ENCODE measurements around the gene METTL8. TPM values are rescaled to one million over a fixed set of nuclear protein-coding genes. Genes with fewer than 3 reads are reported as not detected.
A peak's percentile ranks its signal among the peaks of the same experiment; 100 is the strongest.

The METTL8 gene
- total and polyA plus RNA-seq, 2 of the 13 experiments (the other 11 are each of a cell fraction or from before 2014, with no cell fraction given): 18.6 to 68.2 TPM

DNA sequence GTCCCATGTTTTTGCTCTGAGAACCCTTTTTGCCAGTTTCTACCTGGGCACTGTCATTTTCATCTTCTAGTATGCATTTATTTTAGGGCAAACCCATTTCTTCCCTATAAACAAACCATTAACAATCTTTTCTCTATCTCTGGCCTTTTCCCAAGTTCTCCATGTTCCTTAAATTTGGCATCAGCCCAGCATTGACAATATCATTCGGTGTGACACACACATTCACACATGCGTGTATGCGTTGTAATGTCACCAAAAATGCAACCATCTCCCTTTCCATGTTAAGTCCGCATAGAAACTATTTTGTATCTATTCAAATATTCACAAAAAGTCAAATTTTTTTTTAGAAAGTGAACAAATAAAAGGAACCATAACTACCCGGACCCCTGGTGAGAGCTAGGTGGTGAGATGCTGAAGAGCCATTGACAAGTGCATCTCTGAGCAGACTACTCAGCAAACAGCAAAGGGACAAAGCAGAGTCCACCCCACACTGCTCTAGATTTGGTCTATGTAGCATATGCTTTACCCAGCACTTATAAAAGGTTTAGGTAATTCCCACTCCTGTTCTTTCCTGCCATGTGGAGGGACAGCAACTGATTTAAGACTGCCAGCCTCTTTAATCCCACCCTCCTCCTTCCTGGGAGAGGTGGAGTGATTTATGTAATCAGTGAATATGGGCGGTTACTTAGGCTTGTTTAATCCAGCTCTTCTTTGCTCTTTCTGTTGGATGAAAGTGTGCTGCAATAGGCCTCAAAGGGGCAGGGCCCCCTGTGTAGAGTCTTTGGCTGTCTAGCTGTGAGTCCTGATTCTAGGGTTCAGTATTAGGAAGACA lies 124.1 kb downstream of the METTL8 start (continued):
- TF ChIP-seq PATZ1 (CRISPR knock-in tag; IDR thresholded peaks at IDR 0.05) (no peak), HNF4G (IDR thresholded peaks at IDR 0.05; ENCODE audit: borderline replicate concordance, low read depth, low read length) (no peak), HNF4G (CRISPR knock-in tag; IDR thresholded peaks at IDR 0.05; ENCODE audit: borderline replicate concordance, low read depth) (no peak), CCAR2 (optimal IDR thresholded peaks at IDR 0.05; ENCODE audit: low read depth, low read length) (no peak), SCMH1 (CRISPR knock-in tag; IDR thresholded peaks at IDR 0.05; ENCODE audit: borderline replicate concordance) (no peak), SRF (IDR thresholded peaks at IDR 0.05; ENCODE audit: low read depth, low read length) (no peak), ZNF224 (CRISPR knock-in tag; IDR thresholded peaks at IDR 0.05) (no peak), ZNF331 (CRISPR knock-in tag; IDR thresholded peaks at IDR 0.05) (no peak), RCOR2 (CRISPR knock-in tag; IDR thresholded peaks at IDR 0.05) (no peak), PHF8 (CRISPR knock-in tag; IDR thresholded peaks at IDR 0.05) (no peak)

- POLR2A ChIA-PET: no interaction called here
- BruUV-seq (replicated peaks): no TSS peak
- no peak for FAIRE-seq
- no peak for TF ChIP-seq ZNF709 (CRISPR knock-in tag; IDR thresholded peaks at IDR 0.05)
- TF ChIP-seq POGZ (CRISPR knock-in tag; IDR thresholded peaks at IDR 0.05): peak; percentile 67
- TF ChIP-seq MIER3 (CRISPR knock-in tag; IDR thresholded peaks at IDR 0.05; ENCODE audit: borderline replicate concordance): no peak
- TF ChIP-seq ZNF235 (CRISPR knock-in tag; IDR thresholded peaks at IDR 0.05; ENCODE audit: borderline replicate concordance): no peak
- no peak for TF ChIP-seq FOXK2 (IDR thresholded peaks at IDR 0.05)
- no peak for TF ChIP-seq EEA1 (CRISPR knock-in tag; IDR thresholded peaks at IDR 0.05; ENCODE audit: borderline replicate concordance)
- no peak for TF ChIP-seq SRSF1 (optimal IDR thresholded peaks at IDR 0.05; ENCODE audit: low read depth, low read length)
- TF ChIP-seq KDM3A (CRISPR knock-in tag; IDR thresholded peaks at IDR 0.05; ENCODE audit: low read depth): no peak
- no peak for TF ChIP-seq WIZ (CRISPR knock-in tag; IDR thresholded peaks at IDR 0.05)
- no peak for TF ChIP-seq ZNF124 (CRISPR knock-in tag; IDR thresholded peaks at IDR 0.05)
Measured at GRCh38 chr2:171308280-171309054, 125.3 kb downstream of the METTL8 start.

More at GRCh38 chr2:171308280-171309054, 125.3 kb downstream of the METTL8 start:
- ATAC-seq: peak; percentile 48
- no peak overlapping the region for H2AFZ ChIP-seq (ENCODE audit: low read length)
- peak; percentile 31 for DNase-seq (ENCODE audit: low spot score)
- CTCF ChIA-PET (ENCODE audit: low intra/inter-chr PET ratio, low total read pairs): no interaction called here
- H3K36me3 ChIP-seq (replicated peaks in 1 of 2; ENCODE audit: control insufficient read depth in 1 of 2, insufficient read depth in 2 of 2, low read length in 2 of 2): no peaks in the 10 kb centered on the region
- no peaks in the 10 kb centered on the region; the same call in 1 of the 2 replicates for H4K20me1 ChIP-seq (ENCODE audit: insufficient read depth, low read length)
- 72% methylated on average over 6 of the region's 6 CpGs for WGBS (ENCODE audit: low lambda C conversion rate)
- H3K4me1 ChIP-seq (ENCODE audit: insufficient read depth, low read length): peaks cover 26% of the 10 kb centered on the region
- intact Hi-C loops (cut with micrococcal nuclease; ENCODE audit: unreplicated experiment): no loop called here
- no peak overlapping the region for H3K4me3 ChIP-seq (replicated peaks in 1 of 3; ENCODE audit: insufficient read depth in 1 of 3, low read depth in 2 of 3, low read length in 3 of 3)
- H3K79me2 ChIP-seq (ENCODE audit: insufficient read depth, low read length): no peaks in the 10 kb centered on the region
- no peak overlapping the region for H3K4me2 ChIP-seq (ENCODE audit: low read depth, low read length)
- H3K9me3 ChIP-seq (ENCODE audit: low read length): peaks cover 18% of the 10 kb centered on the region
- H3K27ac ChIP-seq (ENCODE audit: extremely low read length, insufficient read depth, low read length): no peak overlapping the region
- in situ Hi-C loops (cut with HindIII; ENCODE audit: extremely low pct_ligation_motif_present, low pct_unique_long_range_greater_than_20kb): no loop called here
- no peaks in the 10 kb centered on the region for H3K27me3 ChIP-seq (ENCODE audit: control insufficient read depth in 1 of 2, insufficient read depth in 2 of 2, low read length in 2 of 2)
- no peak overlapping the region for H3K9ac ChIP-seq (ENCODE audit: insufficient read depth, low read depth, low read length)

Data from HepG2 (cell line).